HepG2 (cell line): ENCODE measurements around the gene CLDN5. TPM values are rescaled to one million over a fixed set of nuclear protein-coding genes. Genes with fewer than 3 reads are reported as not detected.

ENCODE experiments used
- BHLHE40 ChIP-seq: IDR thresholded peaks from 2 replicates; pipeline ENCODE4 v1.6.1; 2011; ENCODE audit warnings: low read length, improper control_type of control experiment
- CTCF ChIP-seq: sonication (generic); formaldehyde crosslinking; IDR thresholded peaks from 2 replicates; pipeline ENCODE4 v1.5.0; 2020; ENCODE audit warnings: mild to moderate bottlenecking, missing genetic modification reagents, moderate library complexity
- FOXA3 ChIP-seq: IDR thresholded peaks from 2 replicates; pipeline ENCODE4 v1.6.1; 2016; ENCODE audit warnings: missing genetic modification reagents, missing compliant biosample characterization
- HIC2 ChIP-seq: sonication (generic); formaldehyde crosslinking; IDR thresholded peaks from 2 replicates; pipeline ENCODE4 v1.9.0; 2022; ENCODE audit warnings: low read depth, missing genetic modification reagents
- HOXA3 ChIP-seq: sonication (generic); formaldehyde crosslinking; IDR thresholded peaks from 2 replicates; pipeline ENCODE4 v1.5.0; 2020; ENCODE audit warnings: missing genetic modification reagents
- HOXA5 ChIP-seq: sonication (generic); formaldehyde crosslinking; IDR thresholded peaks from 2 replicates; pipeline ENCODE4 v1.4.0; 2020; ENCODE audit warnings: missing genetic modification reagents
- IRF9 ChIP-seq: sonication (generic); formaldehyde crosslinking; IDR thresholded peaks from 2 replicates; pipeline ENCODE4 v1.8.0; 2022; ENCODE audit warnings: missing genetic modification reagents, mild to moderate bottlenecking, borderline replicate concordance
- KDM6A ChIP-seq: IDR thresholded peaks from 2 replicates; pipeline ENCODE4 v1.6.1; 2016; ENCODE audit warnings: low read depth
- MLXIP ChIP-seq: sonication (generic); formaldehyde crosslinking; IDR thresholded peaks from 2 replicates; pipeline ENCODE4 v1.9.0; 2021; ENCODE audit warnings: missing genetic modification reagents, borderline replicate concordance
- MYC ChIP-seq: sonication (generic); formaldehyde crosslinking; IDR thresholded peaks from 2 replicates; pipeline ENCODE4 v1.9.0; 2021; ENCODE audit warnings: missing genetic modification reagents, borderline replicate concordance
- MYPOP ChIP-seq: sonication (generic); formaldehyde crosslinking; IDR thresholded peaks from 2 replicates; pipeline ENCODE4 v1.8.1; 2023; ENCODE audit warnings: mild to moderate bottlenecking, moderate library complexity, missing genetic modification reagents
- NCOR1 ChIP-seq: fragments of 200-600 bp; sonication (generic); IDR thresholded peaks from 2 replicates; pipeline ENCODE4 v1.7.0; 2017; ENCODE audit warnings: antibody characterized with exemption, low read length, borderline replicate concordance
- NR2C2 ChIP-seq: sonication (generic); formaldehyde crosslinking; IDR thresholded peaks from 2 replicates; pipeline ENCODE4 v1.4.0; 2020; ENCODE audit warnings: missing genetic modification reagents, mild to moderate bottlenecking, moderate library complexity, borderline replicate concordance
- PATZ1 ChIP-seq: sonication (generic); formaldehyde crosslinking; IDR thresholded peaks from 2 replicates; pipeline ENCODE4 v1.4.0; 2020; ENCODE audit warnings: missing genetic modification reagents
- ZFP36L1 ChIP-seq: sonication (generic); formaldehyde crosslinking; IDR thresholded peaks from 2 replicates; pipeline ENCODE4 v1.8.0; 2022; ENCODE audit warnings: mild to moderate bottlenecking, missing genetic modification reagents, moderate library complexity
- ZNF451 ChIP-seq: sonication (generic); formaldehyde crosslinking; IDR thresholded peaks from 2 replicates; pipeline ENCODE4 v1.5.0; 2020; ENCODE audit warnings: mild to moderate bottlenecking, missing genetic modification reagents
- polyA plus RNA-seq, 8 experiments: library from polyadenylated mRNA; depleted of rRNA in 3 of 8; stranded (reverse) in 7 of 8; unstranded in 1 of 8; fragments of >200 nt; fragmentation: Illumina TruSeq in 4 of 8; extraction: Trizol in 4 of 8; gene quantifications; 2 replicates each; pipeline versions ENCODE4 v1.2.1 to v1.2.3, GENCODE V29; 2011 to 2016; ENCODE audit warnings: low read depth in 4 of 8, missing spikeins in 1 of 8, mixed read lengths in 1 of 8; ENCODE audit not compliant: insufficient read depth in 1 of 8
- total RNA-seq, 5 experiments: library from RNA; depleted of rRNA; stranded (reverse); fragments of >200 nt; fragmentation: Illumina TruSeq; extraction: Trizol; gene quantifications; 2 replicates each; pipeline ENCODE4 v1.2.3, GENCODE V29; 2016; ENCODE audit warnings: low read depth in 1 of 5

CLDN5 gene
- total and polyA plus RNA-seq, 2 of the 13 experiments (the other 11 are each of a cell fraction or from before 2014, with no cell fraction given) = not detected

- TF ChIP-seq MYC (CRISPR knock-in tag) (peak; percentile 46; the same call in 1 of the 2 replicates), CTCF (peak; percentile 31), MLXIP (CRISPR knock-in tag) (peak; percentile 89; the same call in 1 of the 2 replicates), KDM6A (CRISPR knock-in tag) (0 out of 2 replicates have a peak, but pooled peaks have one; percentile 31), IRF9 (CRISPR knock-in tag) (peak; percentile 71; the same call in 1 of the 2 replicates), MYPOP (CRISPR knock-in tag) (0 out of 2 replicates have a peak, but pooled peaks have one; percentile 69), HOXA3 (CRISPR knock-in tag) (peak; percentile 50; the same call in 1 of the 2 replicates), NR2C2 (CRISPR knock-in tag) (0 out of 2 replicates have a peak, but pooled peaks have one; percentile 30), PATZ1 (CRISPR knock-in tag) (peak; percentile 82), BHLHE40 (peak; percentile 93), HIC2 (CRISPR knock-in tag) (peak; percentile 93), ZNF451 (CRISPR knock-in tag) (0 out of 2 replicates have a peak, but pooled peaks have one; percentile 38), HOXA5 (0 out of 2 replicates have a peak, but pooled peaks have one; percentile 67), NCOR1 (no peak), FOXA3 (CRISPR knock-in tag) (peak; percentile 54), ZFP36L1 (CRISPR knock-in tag) (0 out of 2 replicates have a peak, but pooled peaks have one; percentile 48)
Observed at GRCh38 chr22:19543970-19544708, 19.9 kb upstream of the CLDN5 start (continued).
